Ovary (tissue), 9 donors: ENCODE measurements around the gene PACSIN3. TPM values are rescaled to one million over a fixed set of nuclear protein-coding genes. Genes with fewer than 3 reads are reported as not detected.

Experiments
- DNase-seq, 5 donors: peaks; one replicate each; pipeline ENCODE4 v3.0.0-alpha.2; 2019 to 2020
- H3K27ac ChIP-seq, 2 donors: fragments of 200-600 bp; one replicate each; pipeline versions ENCODE4 v1.5.1 to v1.8.0; 2019 to 2022
- H3K27me3 ChIP-seq: fragments of 200-600 bp; one replicate; pipeline ENCODE4 v1.8.0; 2022
- H3K36me3 ChIP-seq: fragments of 200-600 bp; sonication (generic); one replicate; pipeline ENCODE4 v1.5.1; 2019
- H3K4me1 ChIP-seq: one replicate; pipeline ENCODE4 v1.8.1; 2013; ENCODE audit warnings: mild to moderate bottlenecking, moderate library complexity; ENCODE audit not compliant: insufficient read depth
- H3K4me3 ChIP-seq: fragments of 200-600 bp; sonication (generic); one replicate; pipeline ENCODE4 v1.5.1; 2017
- H3K9me3 ChIP-seq, 2 donors: fragments of 200-600 bp in 1 of 2; sonication (generic) in 1 of 2; one replicate each; pipeline versions ENCODE4 v1.5.1 to v1.8.1; 2013 to 2019; ENCODE audit warnings: mild to moderate bottlenecking in 1 of 2, moderate library complexity in 1 of 2
- CTCF ChIP-seq, 3 donors: fragments of 450-650 bp in 2 of 3; fragments of 200-600 bp in 1 of 3; IDR thresholded peaks; one replicate each; pipeline versions ENCODE4 v1.5.1 to v1.8.0; 2016 to 2022; ENCODE audit warnings: antibody characterized with exemption in 3 of 3, mild to moderate bottlenecking in 1 of 3
- EP300 ChIP-seq: sonication (generic); formaldehyde crosslinking; IDR thresholded peaks from one replicate; pipeline ENCODE4 v1.6.1; 2017; ENCODE audit warnings: antibody characterized with exemption
- POLR2A ChIP-seq: fragments of 450-650 bp; IDR thresholded peaks from one replicate; pipeline ENCODE4 v1.6.1; 2017; ENCODE audit warnings: antibody characterized with exemption, mild to moderate bottlenecking, moderate library complexity
- WGBS, 3 donors: extraction: QIAGEN DNeasy Blood & Tissue Kit in 1 of 3; methylation state at CpG; one replicate each; pipeline versions ENCODE4 v1.1.5 to v1.1.7; 2013 to 2017; 5-methylcytosine and 5-hydroxymethylcytosine counted together
- intact Hi-C, 4 donors: fragments of 100-400 bp; cut with DNase I; formaldehyde crosslinking; loops; one replicate each; pipeline versions ENCODE4 v1.11.0 to v1.15.1; 2022 to 2023
- polyA plus RNA-seq, 2 donors: library from polyadenylated mRNA; stranded (reverse); fragments of 200-250 nt in 1 of 2; fragments of 350-450 nt in 1 of 2; fragmentation: Illumina TruSeq in 1 of 2; extraction: RNeasy Lipid Tissue Mini Kit (QIAGEN cat#74804) in 1 of 2; gene quantifications; one replicate each; pipeline ENCODE4 v1.2.3, GENCODE V29; 2013 to 2014
- total RNA-seq, 7 donors: library from RNA; depleted of rRNA in 2 of 7; stranded (reverse); fragments of >200 nt in 2 of 7; fragmentation: NEBNext Ultra II Directional in 3 of 7; extraction: Animal tissue kit (Norgen Biotek cat#: 25700) in 3 of 7; gene quantifications; one replicate each; pipeline versions ENCODE4 v1.1.0 to v1.2.4, GENCODE V29; 2016 to 2023
- donor health status: DM: no; HTN: no; CAD: no; lungs with moderate emphysema.
- donor health status: DM: no; HTN: no; CAD: no.
- donor health status: Bipolar disorder and iron deficiency.
- donor health status: DM: yes; HTN: yes; CAD: no.
- donor health status: DM: no; HTN: no; CAD: no.
- donor health status: DM: yes; HTN: yes; CAD: no.

Gene PACSIN3
- total and polyA plus RNA-seq, 9 donors = 2.9 to 69.8 (median 38.8) TPM

- no peak for TF ChIP-seq CTCF (IDR thresholded peaks at IDR 0.05)
- TF ChIP-seq POLR2A = peak; percentile 23
- peak overlapping the region; percentile 61 for H3K4me3 ChIP-seq
- H3K27ac ChIP-seq = peak overlapping the region; percentile 81 to 94
- H3K27me3 ChIP-seq = no peaks in the 10 kb centered on the region
- no peaks in the 10 kb centered on the region for H3K9me3 ChIP-seq
- H3K36me3 ChIP-seq = no peaks in the 10 kb centered on the region
- intact Hi-C loops = loop anchor here in 1 of 4 donors (10.0 kb wide), 1 partner anchor 228 kb away; no protein-coding TSS in a partner anchor
- H3K4me1 ChIP-seq = peaks cover 8% of the 10 kb centered on the region
- peak; percentile 62 to 76 (median 64) for DNase-seq
- WGBS, 3 donors = 0 to 2% (median 1%) methylated on average over 59 to 63 of the region's 63 CpGs
Observed at GRCh38 chr11:47186700-47187695, 764 bp upstream of the PACSIN3 start.

GRCh38 chr11:47185305-47186075 lies 744 bp downstream of the PACSIN3 start:
- no peaks in the 10 kb centered on the region for H3K36me3 ChIP-seq
- DNase-seq = peak; percentile 70 to 79 (median 72)
- no peak for TF ChIP-seq CTCF (IDR thresholded peaks at IDR 0.05)
- no peak for TF ChIP-seq EP300
- TF ChIP-seq POLR2A = no peak
- no peaks in the 10 kb centered on the region for H3K27me3 ChIP-seq
- 2 to 6% (median 5%) methylated on average over 31 to 50 of the region's 50 CpGs for WGBS, 3 donors
- intact Hi-C loops = loop anchor here in 2 of 4 donors (2.0 to 10.0 kb wide), 2 partner anchors 29 to 229 kb away; partner anchors contain the start of gene DDB2 (in 1 of the 2)
- H3K4me3 ChIP-seq = peak overlapping the region; percentile 61
- H3K4me1 ChIP-seq = peaks cover 8% of the 10 kb centered on the region
- H3K9me3 ChIP-seq = no peaks in the 10 kb centered on the region
- H3K27ac ChIP-seq = peak overlapping the region; percentile 81 to 94

DNA sequence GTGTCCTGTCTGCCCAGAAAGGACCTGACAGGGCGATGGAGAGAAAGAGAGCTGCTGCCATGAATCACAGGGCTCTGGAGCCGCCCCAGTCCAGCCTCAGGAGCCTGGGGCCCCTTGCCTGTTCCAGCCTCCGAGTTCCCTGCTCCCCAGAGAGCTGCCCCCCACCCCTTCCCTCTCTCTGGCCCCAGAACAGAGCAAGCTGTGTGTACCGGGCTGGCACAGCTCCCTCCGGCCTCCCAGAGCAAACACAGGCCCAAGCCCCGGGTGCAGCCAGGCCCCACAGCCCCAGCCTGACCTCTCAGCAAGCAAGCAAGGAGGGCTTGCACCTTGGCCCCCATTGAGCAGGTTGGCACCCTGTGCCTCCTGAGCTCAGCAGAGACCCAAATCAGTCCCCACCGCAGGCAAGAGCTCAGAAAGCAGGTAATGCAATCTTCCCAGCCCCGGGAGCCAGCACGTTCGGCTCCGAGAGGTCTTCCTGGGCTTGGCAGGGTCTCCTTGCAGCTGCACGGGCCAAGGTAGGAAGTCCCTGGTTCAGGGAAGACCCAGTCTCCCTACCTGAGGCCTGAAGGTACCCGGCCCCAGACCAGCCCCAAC lies 1.4 kb downstream of the PACSIN3 start:
- H3K4me1 ChIP-seq = peaks cover 8% of the 10 kb centered on the region
- WGBS, 3 donors = 34 to 39% (median 37%) methylated on average over 8 to 13 of the region's 13 CpGs
- no peaks in the 10 kb centered on the region for H3K9me3 ChIP-seq
- TF ChIP-seq CTCF (IDR thresholded peaks at IDR 0.05) (no peak), POLR2A (no peak), EP300 (no peak)
- no peaks in the 10 kb centered on the region for H3K36me3 ChIP-seq
- no peaks in the 10 kb centered on the region for H3K27me3 ChIP-seq
- H3K27ac ChIP-seq = peak overlapping the region; percentile 81 to 94
- intact Hi-C loops = loop anchor here in 3 of 4 donors (2.0 to 10.0 kb wide), 4 partner anchors 30 to 230 kb away; partner anchors contain the start of genes DDB2 (in 1 of the 3), MYBPC3 (in 1 of the 3) and NR1H3 (in 1 of the 3)
- DNase-seq = peak in 3 of 5 donors; percentile 31 to 62 (median 50)
- H3K4me3 ChIP-seq = peak overlapping the region; percentile 61

GRCh38 chr11:47183969-47184368 lies 2.3 kb downstream of the PACSIN3 start:
- no peak for DNase-seq
- no peaks in the 10 kb centered on the region for H3K36me3 ChIP-seq
- no peak overlapping the region for H3K27ac ChIP-seq
- H3K9me3 ChIP-seq = no peaks in the 10 kb centered on the region
- TF ChIP-seq CTCF (IDR thresholded peaks at IDR 0.05) (no peak), EP300 (no peak), POLR2A (no peak)
- H3K27me3 ChIP-seq = no peaks in the 10 kb centered on the region
- intact Hi-C loops = loop anchor here in 3 of 4 donors (2.0 to 10.0 kb wide), 4 partner anchors 31 to 231 kb away; partner anchors contain the start of genes DDB2 (in 1 of the 3), MYBPC3 (in 1 of the 3) and NR1H3 (in 1 of the 3)
- 89 to 96% (median 91%) methylated on average over 7 of the region's 7 CpGs for WGBS, 3 donors
- H3K4me3 ChIP-seq = no peak overlapping the region
- H3K4me1 ChIP-seq = peaks cover 8% of the 10 kb centered on the region
